NCI-H187 (cell line): Measurements from ENCODE around the gene KMT5B.

Experiments used
- DNase-seq, 2 experiments: peaks; one replicate each; lab custom pipeline; 2025; lab: John Stamatoyannopoulos, UW

KMT5B gene

GRCh38 chr11:68215524-68216170 is 2.6 kb upstream of the KMT5B start:
- DNase-seq, result no peak

- no peak for DNase-seq
These were observed 2.0 kb upstream of the KMT5B start for GRCh38 chr11:68215087-68215445.

GRCh38 chr11:68214173-68215086 is 1.3 kb upstream of the KMT5B start:
- DNase-seq, result no peak

- DNase-seq, result peak; percentile 85 to 90
These were observed 568 bp upstream of the KMT5B start for GRCh38 chr11:68213555-68214172.

- peak in 1 of 2 experiments; percentile 16 for DNase-seq
These were observed 518 bp downstream of the KMT5B start for GRCh38 chr11:68212421-68213134.

GRCh38 chr11:68211546-68211945 is 1.6 kb downstream of the KMT5B start:
- no peak for DNase-seq

- peak in 1 of 2 experiments; percentile 2 for DNase-seq
These were observed 6.9 kb downstream of the KMT5B start for GRCh38 chr11:68206211-68206610.

- no peak for DNase-seq
These were observed 8.7 kb downstream of the KMT5B start for GRCh38 chr11:68204402-68204801.

GRCh38 chr11:68202165-68202564 is 10.9 kb downstream of the KMT5B start:
- no peak for DNase-seq

GRCh38 chr11:68201492-68201891 is 11.6 kb downstream of the KMT5B start:
- no peak for DNase-seq

GRCh38 chr11:68200639-68201038 is 12.5 kb downstream of the KMT5B start:
- no peak for DNase-seq

- DNase-seq, result no peak
These were observed 13.7 kb downstream of the KMT5B start for GRCh38 chr11:68199295-68199987.

GRCh38 chr11:68196219-68196618 is 16.9 kb downstream of the KMT5B start:
- no peak for DNase-seq

- DNase-seq, result no peak
These were observed 18.3 kb downstream of the KMT5B start for GRCh38 chr11:68194675-68195294.

GRCh38 chr11:68193018-68193417 is 20.1 kb downstream of the KMT5B start:
- DNase-seq, result no peak

GRCh38 chr11:68191661-68192579 is 21.2 kb downstream of the KMT5B start:
- DNase-seq, result no peak

GRCh38 chr11:68189888-68190287 is 23.2 kb downstream of the KMT5B start:
- no peak for DNase-seq

- DNase-seq, result no peak
These were observed 24.0 kb downstream of the KMT5B start for GRCh38 chr11:68189082-68189481.

GRCh38 chr11:68186061-68186460 is 27.0 kb downstream of the KMT5B start:
- DNase-seq, result no peak
